ENCODE results near the gene LHX3. TPM values are rescaled to one million over a fixed set of nuclear protein-coding genes. Genes with fewer than 3 reads are reported as not detected.

Gene LHX3
- total RNA-seq, 2 experiments from 2014 or later = 0.16 TPM; not detected in 1

DNA sequence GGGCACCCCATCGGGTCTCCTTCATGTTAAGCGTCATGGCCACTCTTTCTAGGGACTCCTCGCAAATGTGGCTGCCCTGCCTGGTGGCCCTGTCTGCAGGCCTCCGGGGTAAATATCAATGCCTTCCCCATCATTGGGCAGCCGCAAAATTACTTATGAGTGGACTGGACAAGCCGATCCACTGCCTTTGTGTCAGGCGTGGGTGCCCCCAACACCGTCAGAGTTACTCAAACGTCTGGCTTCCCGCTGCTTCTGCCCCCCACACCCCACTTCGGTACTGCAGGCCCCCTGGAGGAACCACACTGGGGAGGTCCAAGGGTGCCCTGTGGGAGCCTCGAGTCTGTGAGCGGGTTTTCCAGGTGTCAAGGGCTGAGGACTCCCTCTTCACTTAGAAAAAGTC is 3.8 kb downstream of the LHX3 start:
- ChIA-PET CTCF (no interaction called here), POLR2A (no interaction called here)
- H3K9me3 Mint-ChIP-seq (ENCODE audit: insufficient read depth) = no peaks in the 10 kb centered on the region
- H3K27ac Mint-ChIP-seq = no peak overlapping the region
- DNase-seq (no peak), ATAC-seq (no peak)
- no peak overlapping the region for H3K4me3 Mint-ChIP-seq
- H3K36me3 Mint-ChIP-seq (ENCODE audit: low read depth) = peaks cover 2% of the 10 kb centered on the region
- H3K27me3 Mint-ChIP-seq (ENCODE audit: low read depth) = peaks cover 44% of the 10 kb centered on the region
- peaks cover 2% of the 10 kb centered on the region for H3K4me1 Mint-ChIP-seq (ENCODE audit: low read depth)

DNA sequence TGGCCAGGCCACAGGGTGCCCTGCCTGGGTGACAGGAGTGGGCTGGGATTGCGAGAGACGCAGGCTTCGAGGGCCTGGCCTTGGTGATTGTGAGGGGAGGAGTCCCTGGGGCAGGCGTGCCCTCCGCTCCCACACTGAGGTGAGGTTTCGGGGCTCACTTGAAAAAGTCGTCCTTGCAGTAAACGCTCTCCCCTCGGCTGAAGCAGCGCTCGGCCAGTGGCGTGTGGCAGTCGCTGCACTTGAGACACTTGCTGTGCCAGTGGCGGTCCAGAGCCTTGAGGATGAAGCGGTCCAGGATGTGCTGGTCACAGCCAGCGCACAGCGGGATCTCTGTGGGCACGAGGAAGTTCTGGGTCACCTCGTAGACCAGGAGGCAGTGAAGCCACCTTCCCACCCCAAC is 4.5 kb downstream of the LHX3 start:
- Mint-ChIP-seq H3K36me3 (ENCODE audit: low read depth) (no peaks in the 10 kb centered on the region), H3K4me1 (ENCODE audit: low read depth) (peaks cover 2% of the 10 kb centered on the region), H3K27me3 (ENCODE audit: low read depth) (peaks cover 49% of the 10 kb centered on the region), H3K4me3 (no peak overlapping the region), H3K9me3 (ENCODE audit: insufficient read depth) (no peaks in the 10 kb centered on the region), H3K27ac (no peak overlapping the region)
- ATAC-seq = no peak
- ChIA-PET POLR2A (no interaction called here), CTCF (no interaction called here)
- DNase-seq = no peak

- H3K4me3 Mint-ChIP-seq = no peak overlapping the region
- DNase-seq (no peak), ATAC-seq (no peak)
- H3K36me3 Mint-ChIP-seq (ENCODE audit: low read depth) = no peaks in the 10 kb centered on the region
- no peaks in the 10 kb centered on the region for H3K9me3 Mint-ChIP-seq (ENCODE audit: insufficient read depth)
- ChIA-PET POLR2A (no interaction called here), CTCF (no interaction called here)
- peaks cover 52% of the 10 kb centered on the region for H3K27me3 Mint-ChIP-seq (ENCODE audit: low read depth)
- no peak overlapping the region for H3K27ac Mint-ChIP-seq
- H3K4me1 Mint-ChIP-seq (ENCODE audit: low read depth) = peaks cover 2% of the 10 kb centered on the region
Observed at GRCh38 chr9:136199391-136200288, 5.3 kb downstream of the LHX3 start.

GRCh38 chr9:136198605-136199083 is 6.3 kb downstream of the LHX3 start:
- no peak overlapping the region for H3K27ac Mint-ChIP-seq
- H3K4me1 Mint-ChIP-seq (ENCODE audit: low read depth) = peaks cover 2% of the 10 kb centered on the region
- no peaks in the 10 kb centered on the region for H3K36me3 Mint-ChIP-seq (ENCODE audit: low read depth)
- H3K27me3 Mint-ChIP-seq (ENCODE audit: low read depth) = peaks cover 50% of the 10 kb centered on the region
- ATAC-seq (no peak), DNase-seq (no peak)
- H3K9me3 Mint-ChIP-seq (ENCODE audit: insufficient read depth) = no peaks in the 10 kb centered on the region
- no peak overlapping the region for H3K4me3 Mint-ChIP-seq
- CTCF ChIA-PET = no interaction called here
- POLR2A ChIA-PET = interaction anchor here (0.6 kb wide), 1 partner anchor 80 kb away, joined by 5 read pairs; no protein-coding TSS in a partner anchor

DNA sequence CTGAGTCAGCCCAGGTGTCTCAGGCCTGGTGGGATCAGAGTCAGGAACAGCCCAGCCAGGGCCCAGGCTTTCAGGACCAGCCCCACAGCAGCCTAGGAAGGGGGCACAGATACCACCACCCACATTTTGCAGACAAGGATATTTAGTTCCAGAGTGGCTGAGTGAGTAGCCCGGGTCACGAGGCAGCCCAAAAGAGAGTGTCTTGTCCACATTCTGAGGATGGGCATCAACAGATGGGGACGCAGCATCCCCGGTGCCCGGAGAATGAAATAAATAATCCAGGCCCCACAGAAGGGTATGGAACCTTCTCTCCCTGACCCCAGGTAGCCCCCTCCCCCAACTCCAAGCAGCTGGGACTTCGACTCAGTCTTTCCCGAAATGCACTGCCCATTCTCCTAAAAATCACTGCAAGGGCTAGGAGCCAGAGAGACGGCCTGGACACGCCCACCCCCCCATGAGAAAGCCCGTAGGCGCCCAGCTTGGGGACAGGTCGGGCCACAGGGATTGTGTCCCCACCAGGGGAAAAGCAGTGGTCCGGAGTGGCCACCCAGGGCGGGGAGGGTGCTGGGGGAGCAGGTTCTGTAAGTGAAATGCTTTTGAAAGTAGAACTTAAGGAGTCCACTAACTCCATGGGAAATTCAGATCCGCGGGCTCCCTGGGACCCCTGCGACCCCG is 6.9 kb downstream of the LHX3 start:
- H3K27me3 Mint-ChIP-seq (ENCODE audit: low read depth) = peaks cover 45% of the 10 kb centered on the region
- no peaks in the 10 kb centered on the region for H3K9me3 Mint-ChIP-seq (ENCODE audit: insufficient read depth)
- ATAC-seq (no peak), DNase-seq (no peak)
- H3K36me3 Mint-ChIP-seq (ENCODE audit: low read depth) = no peaks in the 10 kb centered on the region
- no peak overlapping the region for H3K27ac Mint-ChIP-seq
- H3K4me1 Mint-ChIP-seq (ENCODE audit: low read depth) = peaks cover 2% of the 10 kb centered on the region
- ChIA-PET CTCF (no interaction called here), POLR2A (interaction anchor here (0.6 kb wide), 1 partner anchor 81 kb away, joined by 5 read pairs; no protein-coding TSS in a partner anchor)
- H3K4me3 Mint-ChIP-seq = no peak overlapping the region

GRCh38 chr9:136197084-136197875 is 7.6 kb downstream of the LHX3 start:
- no peak for ATAC-seq
- CTCF ChIA-PET = no interaction called here
- Mint-ChIP-seq H3K27ac (no peak overlapping the region), H3K4me3 (no peak overlapping the region), H3K27me3 (ENCODE audit: low read depth) (peaks cover 45% of the 10 kb centered on the region), H3K4me1 (ENCODE audit: low read depth) (peaks cover 2% of the 10 kb centered on the region), H3K36me3 (ENCODE audit: low read depth) (no peaks in the 10 kb centered on the region), H3K9me3 (ENCODE audit: insufficient read depth) (no peaks in the 10 kb centered on the region)
- DNase-seq = no peak
- POLR2A ChIA-PET = no interaction called here

- H3K4me1 Mint-ChIP-seq (ENCODE audit: low read depth) = peaks cover 2% of the 10 kb centered on the region
- H3K36me3 Mint-ChIP-seq (ENCODE audit: low read depth) = no peaks in the 10 kb centered on the region
- H3K4me3 Mint-ChIP-seq = no peak overlapping the region
- no peaks in the 10 kb centered on the region for H3K9me3 Mint-ChIP-seq (ENCODE audit: insufficient read depth)
- H3K27me3 Mint-ChIP-seq (ENCODE audit: low read depth) = peaks cover 51% of the 10 kb centered on the region
- ATAC-seq (no peak), DNase-seq (no peak)
- no peak overlapping the region for H3K27ac Mint-ChIP-seq
- CTCF ChIA-PET = no interaction called here
- POLR2A ChIA-PET = interaction anchor here (0.6 kb wide), 1 partner anchor 29 kb away, joined by 3 read pairs; no protein-coding TSS in a partner anchor
Observed at GRCh38 chr9:136196404-136197083, 8.4 kb downstream of the LHX3 start.

- DNase-seq = no peak
- Mint-ChIP-seq H3K9me3 (ENCODE audit: insufficient read depth) (no peaks in the 10 kb centered on the region), H3K36me3 (ENCODE audit: low read depth) (no peaks in the 10 kb centered on the region), H3K27ac (no peak overlapping the region), H3K4me1 (ENCODE audit: low read depth) (peaks cover 2% of the 10 kb centered on the region), H3K27me3 (ENCODE audit: low read depth) (peaks cover 52% of the 10 kb centered on the region), H3K4me3 (no peak overlapping the region)
- no peak for ATAC-seq
- ChIA-PET POLR2A (no interaction called here), CTCF (no interaction called here)
Observed at GRCh38 chr9:136194540-136194939, 10.4 kb downstream of the LHX3 start.

GRCh38 chr9:136193891-136194279 is 11.0 kb downstream of the LHX3 start:
- H3K36me3 Mint-ChIP-seq (ENCODE audit: low read depth) = no peaks in the 10 kb centered on the region
- H3K9me3 Mint-ChIP-seq (ENCODE audit: insufficient read depth) = no peaks in the 10 kb centered on the region
- DNase-seq = no peak
- no peak for ATAC-seq
- no peak overlapping the region for H3K4me3 Mint-ChIP-seq
- ChIA-PET CTCF (no interaction called here), POLR2A (no interaction called here)
- H3K4me1 Mint-ChIP-seq (ENCODE audit: low read depth) = peaks cover 2% of the 10 kb centered on the region
- no peak overlapping the region for H3K27ac Mint-ChIP-seq
- peaks cover 53% of the 10 kb centered on the region for H3K27me3 Mint-ChIP-seq (ENCODE audit: low read depth)

GRCh38 chr9:136193127-136193890 is 11.6 kb downstream of the LHX3 start:
- ATAC-seq = no peak
- Mint-ChIP-seq H3K4me3 (no peak overlapping the region), H3K36me3 (ENCODE audit: low read depth) (no peaks in the 10 kb centered on the region), H3K4me1 (ENCODE audit: low read depth) (peaks cover 2% of the 10 kb centered on the region), H3K9me3 (ENCODE audit: insufficient read depth) (no peaks in the 10 kb centered on the region), H3K27me3 (ENCODE audit: low read depth) (peaks cover 50% of the 10 kb centered on the region), H3K27ac (no peak overlapping the region)
- DNase-seq = no peak
- POLR2A ChIA-PET = no interaction called here
- CTCF ChIA-PET = no interaction called here
